B cell (primary cell): ENCODE results near the gene QRICH1. TPM values are rescaled to one million over a fixed set of nuclear protein-coding genes. Genes with fewer than 3 reads are reported as not detected.

Experiments used
- ATAC-seq: fragments of 200-7000 bp; cut with Tn5 transposase; one replicate; pipeline ENCODE4 v1.10.0; 2021; ENCODE audit warnings: low read depth, mild to moderate bottlenecking, moderate number of reproducible peaks, moderate library complexity
- CTCF ChIA-PET: fragments of 350-600 bp; sonication (Branson Sonifier 250); formaldehyde crosslinking; loops from one replicate; lab custom pipeline; 2021; ENCODE audit warnings: antibody characterized with exemption, inconsistent platforms; lab: Charles Lee
- POLR2A ChIA-PET: fragments of 350-600 bp; sonication (Branson Sonifier 250); formaldehyde crosslinking; loops from one replicate; lab custom pipeline; 2021; ENCODE audit warnings: antibody characterized with exemption; lab: Charles Lee
- DNase-seq: peaks from one replicate; pipeline ENCODE4 v3.0.0; 2013
- H2AFZ ChIP-seq: 2 replicates; pipeline ENCODE4 v1.6.1; 2012; ENCODE audit warnings: mild to moderate bottlenecking, low read depth, low read length; ENCODE audit not compliant: insufficient read depth, poor library complexity, severe bottlenecking
- H3K27ac ChIP-seq, 2 donors: 1 replicate in 1 of 2; 2 replicates in 1 of 2; pipeline ENCODE4 v1.5.1; 2012 to 2013; ENCODE audit warnings: low read length in 2 of 2, mild to moderate bottlenecking in 2 of 2, moderate library complexity in 1 of 2
- H3K27me3 ChIP-seq, 4 experiments: fragments of 200-600 bp in 1 of 4; sonication (generic) in 1 of 4; replicated peaks in 1 of 4; 1 replicate in 2 of 4; 2 replicates in 2 of 4; pipeline versions ENCODE4 v1.6.1 to v1.7.0; 2013 to 2016; ENCODE audit warnings: low read length in 3 of 4, mild to moderate bottlenecking in 2 of 4, mixed read lengths in 1 of 4, moderate library complexity in 1 of 4; ENCODE audit not compliant: insufficient read depth in 4 of 4, control insufficient read depth in 3 of 4; ENCODE audit errors: control extremely low read depth in 1 of 4
- H3K36me3 ChIP-seq, 2 experiments: replicated peaks in 1 of 2; 1 replicate in 1 of 2; 2 replicates in 1 of 2; pipeline versions ENCODE4 v1.6.1 to v1.7.1; 2013; ENCODE audit warnings: low read length in 1 of 2; ENCODE audit not compliant: insufficient read depth in 2 of 2, control insufficient read depth in 1 of 2; ENCODE audit errors: control extremely low read depth in 1 of 2, extremely low read depth in 1 of 2
- H3K4me1 ChIP-seq, 2 donors: fragments of 200-600 bp in 1 of 2; sonication (generic) in 1 of 2; 1 replicate in 1 of 2; 2 replicates in 1 of 2; pipeline versions ENCODE4 v1.5.1 to v1.6.1; 2013 to 2017; ENCODE audit warnings: low read length in 2 of 2; ENCODE audit not compliant: control insufficient read depth in 2 of 2, insufficient read depth in 2 of 2
- H3K4me2 ChIP-seq: replicated peaks from 2 replicates; pipeline ENCODE3; 2012; ENCODE audit warnings: mild to moderate bottlenecking, low read depth, low read length; ENCODE audit not compliant: poor library complexity, severe bottlenecking
- H3K4me3 ChIP-seq, 5 experiments: fragments of 200-600 bp in 1 of 5; sonication (generic) in 1 of 5; 1 replicate in 3 of 5; 2 replicates in 2 of 5; pipeline versions ENCODE4 v1.5.1 to v1.7.0; 2011 to 2016; ENCODE audit warnings: low read length in 4 of 5, mild to moderate bottlenecking in 4 of 5, low read depth in 2 of 5, control low read depth in 1 of 5, moderate library complexity in 1 of 5; ENCODE audit not compliant: insufficient read depth in 1 of 5; ENCODE audit errors: control extremely low read depth in 1 of 5, extremely low read depth in 1 of 5
- H3K79me2 ChIP-seq: fragments of 200-600 bp; sonication (generic); one replicate; pipeline ENCODE4 v1.6.0; 2016; ENCODE audit warnings: low read length; ENCODE audit not compliant: control insufficient read depth, insufficient read depth
- H3K9ac ChIP-seq: fragments of 200-600 bp; sonication (generic); 2 replicates; pipeline ENCODE4 v1.6.1; 2017; ENCODE audit warnings: mild to moderate bottlenecking, low read length, moderate library complexity
- H3K9me3 ChIP-seq, 3 donors: one replicate each; pipeline versions ENCODE4 v1.6.1 to v1.7.1; 2013; ENCODE audit warnings: low read length in 2 of 3; ENCODE audit not compliant: control insufficient read depth in 2 of 3, insufficient read depth in 1 of 3; ENCODE audit errors: control extremely low read depth in 1 of 3
- H4K20me1 ChIP-seq: 2 replicates; pipeline ENCODE4 v1.6.0; 2012; ENCODE audit warnings: mild to moderate bottlenecking, low read length; ENCODE audit not compliant: insufficient read depth, control insufficient read depth, poor library complexity, severe bottlenecking
- H3K27ac Mint-ChIP-seq: one replicate; pipeline ENCODE4 v1.8.0; 2021; ENCODE audit warnings: mixed read lengths
- H3K27me3 Mint-ChIP-seq: one replicate; pipeline ENCODE4 v1.8.0; 2021; ENCODE audit warnings: mixed read lengths
- H3K4me1 Mint-ChIP-seq: one replicate; pipeline ENCODE4 v1.8.0; 2021; ENCODE audit warnings: mixed read lengths
- H3K4me3 Mint-ChIP-seq: one replicate; pipeline ENCODE4 v1.8.0; 2021; ENCODE audit warnings: mixed read lengths
- H3K9me3 Mint-ChIP-seq: one replicate; pipeline ENCODE4 v1.8.0; 2022; ENCODE audit warnings: mixed read lengths; ENCODE audit not compliant: insufficient read depth
- EZH2 ChIP-seq: IDR thresholded peaks from 2 replicates; pipeline ENCODE4 v1.6.1; 2012; ENCODE audit warnings: borderline replicate concordance, low read depth, mild to moderate bottlenecking, moderate library complexity, low read length; ENCODE audit not compliant: insufficient read depth, poor library complexity, severe bottlenecking
- WGBS: methylation state at CpG from one replicate; pipeline ENCODE4 v1.1.5; 2013; ENCODE audit warnings: missing lambda C conversion rate; ENCODE audit not compliant: insufficient coverage; 5-methylcytosine and 5-hydroxymethylcytosine counted together
- intact Hi-C: fragments of 100-400 bp; cut with micrococcal nuclease; formaldehyde crosslinking; loops from one replicate; pipeline ENCODE4 v1.10.0; 2022
- polyA plus RNA-seq: library from polyadenylated mRNA; depleted of rRNA; stranded (reverse); fragments of >200 nt; gene quantifications from 2 replicates; pipeline ENCODE4 v1.2.3, GENCODE V29; 2012
- total RNA-seq, 2 donors: library from RNA; stranded (reverse); fragments of 120-200 nt in 1 of 2; gene quantifications; 1 replicate in 1 of 2; 2 replicates in 1 of 2; pipeline versions ENCODE4 v1.2.3 to v1.2.4, GENCODE V29; 2013 to 2022
- TF ChIP-seq, protein P1 (sequence below): fragments of 200-600 bp; IDR thresholded peaks from one replicate; pipeline ENCODE4 v1.8.0; 2022; ENCODE audit warnings: antibody characterized with exemption, mild to moderate bottlenecking

The QRICH1 gene
- total and polyA plus RNA-seq, 2 donors (not counting 1 experiment from before 2014, with no cell fraction given), result 179 to 187 TPM

DNA sequence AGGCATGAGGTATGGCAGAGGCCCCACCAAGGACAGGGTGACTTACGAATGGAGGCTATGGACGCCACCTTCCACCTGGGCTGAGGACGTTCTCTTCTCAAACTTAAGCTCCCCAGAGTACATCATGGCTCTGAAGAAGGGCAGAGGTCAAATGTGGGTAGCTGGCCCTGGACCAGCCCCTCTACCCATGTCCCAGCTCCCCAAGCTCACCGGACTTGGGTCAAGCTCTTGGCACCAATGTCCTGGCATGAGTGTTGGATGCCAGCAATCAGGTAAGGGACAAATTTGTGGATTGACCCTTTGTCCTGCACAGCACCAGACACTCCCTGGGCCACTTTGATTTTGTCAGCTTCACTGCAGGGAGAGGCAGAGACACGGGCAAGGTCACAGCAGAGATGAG is 69.4 kb downstream of the QRICH1 start:
- no peak overlapping the region for H2AFZ ChIP-seq
- Mint-ChIP-seq H3K27me3 (no peaks in the 10 kb centered on the region), H3K9me3 (no peaks in the 10 kb centered on the region), H3K4me3 (no peak overlapping the region), H3K4me1 (peaks cover 72% of the 10 kb centered on the region), H3K27ac (peak overlapping the region; percentile 59)
- no peaks in the 10 kb centered on the region for H3K9me3 ChIP-seq
- H3K4me1 ChIP-seq, result peaks cover 30 to 62% of the 10 kb centered on the region in 2 donors
- H3K36me3 ChIP-seq, result peaks cover 0 to 36% of the 10 kb centered on the region in 2 experiments
- no peaks in the 10 kb centered on the region for H3K27me3 ChIP-seq
- H3K79me2 ChIP-seq, result peaks cover 59% of the 10 kb centered on the region
- TF ChIP-seq, protein P1, sequence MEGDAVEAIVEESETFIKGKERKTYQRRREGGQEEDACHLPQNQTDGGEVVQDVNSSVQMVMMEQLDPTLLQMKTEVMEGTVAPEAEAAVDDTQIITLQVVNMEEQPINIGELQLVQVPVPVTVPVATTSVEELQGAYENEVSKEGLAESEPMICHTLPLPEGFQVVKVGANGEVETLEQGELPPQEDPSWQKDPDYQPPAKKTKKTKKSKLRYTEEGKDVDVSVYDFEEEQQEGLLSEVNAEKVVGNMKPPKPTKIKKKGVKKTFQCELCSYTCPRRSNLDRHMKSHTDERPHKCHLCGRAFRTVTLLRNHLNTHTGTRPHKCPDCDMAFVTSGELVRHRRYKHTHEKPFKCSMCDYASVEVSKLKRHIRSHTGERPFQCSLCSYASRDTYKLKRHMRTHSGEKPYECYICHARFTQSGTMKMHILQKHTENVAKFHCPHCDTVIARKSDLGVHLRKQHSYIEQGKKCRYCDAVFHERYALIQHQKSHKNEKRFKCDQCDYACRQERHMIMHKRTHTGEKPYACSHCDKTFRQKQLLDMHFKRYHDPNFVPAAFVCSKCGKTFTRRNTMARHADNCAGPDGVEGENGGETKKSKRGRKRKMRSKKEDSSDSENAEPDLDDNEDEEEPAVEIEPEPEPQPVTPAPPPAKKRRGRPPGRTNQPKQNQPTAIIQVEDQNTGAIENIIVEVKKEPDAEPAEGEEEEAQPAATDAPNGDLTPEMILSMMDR, result no peak
- TF ChIP-seq EZH2, result no peak
- CTCF ChIA-PET, result interaction anchor here (0.9 to 4.3 kb wide), 2 partner anchors 17 to 36 kb away, joined by 3 to 21 read pairs; partner anchors contain the start of genes P4HTM and WDR6
- WGBS, result 92% methylated on average over 4 of the region's 5 CpGs
- DNase-seq (no peak), ATAC-seq (no peak)
- H3K9ac ChIP-seq, result no peak overlapping the region
- intact Hi-C loops, result loop anchor here (5.0 to 10.0 kb wide), 2 partner anchors 310 to 467 kb away; partner anchors contain the start of genes IP6K2 and PFKFB4
- POLR2A ChIA-PET, result interaction anchor here (1.8 kb wide), 1 partner anchor 17 kb away, joined by 7 read pairs; the partner anchor contains the start of gene WDR6
- no peak overlapping the region for H3K4me3 ChIP-seq
- H3K27ac ChIP-seq, result no peak overlapping the region
- no peaks in the 10 kb centered on the region for H4K20me1 ChIP-seq
- H3K4me2 ChIP-seq, result no peak overlapping the region

DNA sequence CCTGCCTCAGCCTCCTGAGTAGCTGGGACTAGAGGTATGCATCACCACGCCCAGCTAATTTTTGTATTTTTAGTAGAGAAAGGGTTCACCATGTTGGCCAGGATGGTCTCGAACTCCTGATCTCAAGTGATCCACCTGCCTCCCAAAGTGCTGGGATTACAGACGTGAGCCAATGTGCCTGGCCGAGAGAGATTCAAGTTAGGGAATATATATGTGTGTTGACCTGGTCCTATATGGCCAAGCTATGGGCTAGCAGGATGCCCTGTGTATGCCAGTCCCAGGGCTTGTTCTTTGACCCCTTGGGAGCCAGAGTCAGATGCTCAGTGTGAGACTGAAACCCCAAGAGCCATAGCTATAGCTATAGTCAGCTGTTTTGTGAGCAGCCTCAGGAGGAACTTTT is 70.1 kb downstream of the QRICH1 start:
- ChIA-PET POLR2A (no interaction called here), CTCF (interaction anchor here (0.9 to 4.3 kb wide), 3 partner anchors 11 to 36 kb away, joined by 3 to 21 read pairs (median 21); partner anchors contain the start of genes P4HTM and WDR6)
- Mint-ChIP-seq H3K4me1 (peaks cover 68% of the 10 kb centered on the region), H3K4me3 (peak overlapping the region; percentile 63), H3K27ac (peak overlapping the region; percentile 63), H3K9me3 (no peaks in the 10 kb centered on the region), H3K27me3 (no peaks in the 10 kb centered on the region)
- no peak for DNase-seq
- TF ChIP-seq, protein P1, result no peak
- no peak for TF ChIP-seq EZH2
- Histone ChIP-seq H3K79me2 (peaks cover 55% of the 10 kb centered on the region), H3K9me3 (no peaks in the 10 kb centered on the region), H3K4me3 (no peak overlapping the region), H3K4me1 (peaks cover 35 to 62% of the 10 kb centered on the region in 2 donors), H2AFZ (no peak overlapping the region), H3K9ac (no peak overlapping the region), H3K4me2 (no peak overlapping the region), H3K27ac (no peak overlapping the region), H4K20me1 (no peaks in the 10 kb centered on the region), H3K36me3 (peaks cover 0 to 36% of the 10 kb centered on the region in 2 experiments), H3K27me3 (no peaks in the 10 kb centered on the region)
- intact Hi-C loops, result loop anchor here (5.0 to 10.0 kb wide), 2 partner anchors 309 to 466 kb away; partner anchors contain the start of genes IP6K2 and PFKFB4
- WGBS, result 97% methylated on average over 4 of the region's 4 CpGs
- ATAC-seq, result no peak
